ENCODE measurements around the gene PARD3.
"Not testable (repeated sequence)": the region's sequence is repeated elsewhere in the genome, so short reads cannot be mapped to it uniquely, and the experiment has no call there.

The PARD3 gene

DNA sequence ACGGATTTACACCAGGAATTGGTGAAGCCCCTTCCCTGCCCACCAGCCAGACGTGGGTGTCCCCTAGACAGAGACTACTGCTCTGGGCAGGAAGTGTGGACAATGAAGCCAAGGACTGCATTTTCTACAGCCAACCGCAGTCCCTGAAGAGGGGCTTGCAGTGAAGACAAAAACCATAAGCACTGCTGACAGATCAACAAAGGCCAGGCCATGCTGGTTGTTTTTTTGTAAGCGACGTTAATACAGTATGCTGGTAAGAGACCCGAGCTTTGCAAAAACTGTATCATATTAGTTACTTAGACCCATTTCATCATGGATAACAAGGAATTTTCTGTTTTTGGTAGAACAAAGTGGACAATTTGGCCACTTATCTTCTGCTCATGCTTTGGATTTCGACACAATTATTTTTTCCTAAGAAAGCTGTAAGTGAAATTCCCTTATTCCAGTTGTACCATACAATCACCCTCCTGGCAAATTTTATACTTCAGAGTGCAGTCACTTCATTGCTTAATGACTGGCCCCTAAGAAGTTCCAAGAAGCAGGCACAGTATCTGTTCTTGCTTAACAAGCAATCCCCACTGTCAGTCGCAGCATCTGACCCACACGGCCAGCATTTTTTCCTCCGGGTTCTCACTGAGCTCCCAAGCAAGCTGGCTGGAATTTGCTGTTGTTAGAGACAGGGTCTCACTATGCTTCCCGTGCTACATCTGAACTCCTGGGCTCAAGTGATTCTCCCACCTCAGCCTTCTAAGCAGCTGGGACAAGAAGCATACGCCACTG is 163.5 kb downstream of the PARD3 start:
- Histone ChIP-seq H3K27me3 (ENCODE audit: insufficient read depth, low read length) (no peaks in the 10 kb centered on the region), H3K4me1 (ENCODE audit: control insufficient read depth, insufficient read depth, low read length, unreplicated experiment) (no peaks in the 10 kb centered on the region), H3K4me3 (ENCODE audit: low read depth, low read length) (no peak overlapping the region), H2AFZ (ENCODE audit: low read length, unreplicated experiment) (no peak overlapping the region), H3K27ac (ENCODE audit: low read depth, low read length) (no peak overlapping the region), H3K36me3 (ENCODE audit: insufficient read depth, low read length) (no peaks in the 10 kb centered on the region), H3K79me2 (ENCODE audit: control insufficient read depth, insufficient read depth, low read length, unreplicated experiment) (peaks cover 9% of the 10 kb centered on the region)

GRCh38 chr10:34650156-34650555 is 164.9 kb downstream of the PARD3 start:
- H3K4me1 ChIP-seq (ENCODE audit: control insufficient read depth, insufficient read depth, low read length, unreplicated experiment), result no peaks in the 10 kb centered on the region
- H3K27ac ChIP-seq (ENCODE audit: low read depth, low read length), result no peak overlapping the region
- H3K36me3 ChIP-seq (ENCODE audit: insufficient read depth, low read length), result no peaks in the 10 kb centered on the region
- H2AFZ ChIP-seq (ENCODE audit: low read length, unreplicated experiment), result no peak overlapping the region
- H3K79me2 ChIP-seq (ENCODE audit: control insufficient read depth, insufficient read depth, low read length, unreplicated experiment), result peaks cover 9% of the 10 kb centered on the region
- no peak overlapping the region for H3K4me3 ChIP-seq (ENCODE audit: low read depth, low read length)
- H3K27me3 ChIP-seq (ENCODE audit: insufficient read depth, low read length), result no peaks in the 10 kb centered on the region

DNA sequence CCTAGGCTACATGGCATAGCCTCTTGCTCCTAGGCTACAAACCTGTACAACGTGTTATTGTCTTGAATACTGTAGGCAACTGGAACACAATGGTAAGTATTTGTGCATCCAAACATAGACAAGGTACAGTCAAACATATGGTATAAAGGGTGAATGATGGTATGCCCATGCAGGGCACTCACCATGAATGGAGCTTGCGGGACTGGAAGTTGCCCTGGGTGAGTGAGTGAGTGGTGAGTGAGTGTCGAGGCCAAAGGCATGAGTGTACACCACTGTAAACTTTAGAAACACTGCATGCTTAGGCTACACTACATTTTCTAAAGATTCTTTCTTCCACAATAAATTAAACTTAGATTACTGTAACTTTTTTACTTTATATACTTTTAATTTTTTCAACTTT is 165.7 kb downstream of the PARD3 start:
- Histone ChIP-seq H2AFZ (ENCODE audit: low read length, unreplicated experiment) (no peak overlapping the region), H3K4me3 (ENCODE audit: low read depth, low read length) (no peak overlapping the region), H3K36me3 (ENCODE audit: insufficient read depth, low read length) (no peaks in the 10 kb centered on the region), H3K27ac (ENCODE audit: low read depth, low read length) (no peak overlapping the region), H3K4me1 (ENCODE audit: control insufficient read depth, insufficient read depth, low read length, unreplicated experiment) (no peaks in the 10 kb centered on the region), H3K27me3 (ENCODE audit: insufficient read depth, low read length) (no peaks in the 10 kb centered on the region), H3K79me2 (ENCODE audit: control insufficient read depth, insufficient read depth, low read length, unreplicated experiment) (peaks cover 9% of the 10 kb centered on the region)

- Histone ChIP-seq H2AFZ (ENCODE audit: low read length, unreplicated experiment) (no peak overlapping the region), H3K79me2 (ENCODE audit: control insufficient read depth, insufficient read depth, low read length, unreplicated experiment) (peaks cover 9% of the 10 kb centered on the region), H3K4me1 (ENCODE audit: control insufficient read depth, insufficient read depth, low read length, unreplicated experiment) (no peaks in the 10 kb centered on the region), H3K36me3 (ENCODE audit: insufficient read depth, low read length) (no peaks in the 10 kb centered on the region), H3K4me3 (ENCODE audit: low read depth, low read length) (no peak overlapping the region), H3K27ac (ENCODE audit: low read depth, low read length) (no peak overlapping the region), H3K27me3 (ENCODE audit: insufficient read depth, low read length) (no peaks in the 10 kb centered on the region)
These were observed 166.2 kb downstream of the PARD3 start for GRCh38 chr10:34648919-34649318.

DNA sequence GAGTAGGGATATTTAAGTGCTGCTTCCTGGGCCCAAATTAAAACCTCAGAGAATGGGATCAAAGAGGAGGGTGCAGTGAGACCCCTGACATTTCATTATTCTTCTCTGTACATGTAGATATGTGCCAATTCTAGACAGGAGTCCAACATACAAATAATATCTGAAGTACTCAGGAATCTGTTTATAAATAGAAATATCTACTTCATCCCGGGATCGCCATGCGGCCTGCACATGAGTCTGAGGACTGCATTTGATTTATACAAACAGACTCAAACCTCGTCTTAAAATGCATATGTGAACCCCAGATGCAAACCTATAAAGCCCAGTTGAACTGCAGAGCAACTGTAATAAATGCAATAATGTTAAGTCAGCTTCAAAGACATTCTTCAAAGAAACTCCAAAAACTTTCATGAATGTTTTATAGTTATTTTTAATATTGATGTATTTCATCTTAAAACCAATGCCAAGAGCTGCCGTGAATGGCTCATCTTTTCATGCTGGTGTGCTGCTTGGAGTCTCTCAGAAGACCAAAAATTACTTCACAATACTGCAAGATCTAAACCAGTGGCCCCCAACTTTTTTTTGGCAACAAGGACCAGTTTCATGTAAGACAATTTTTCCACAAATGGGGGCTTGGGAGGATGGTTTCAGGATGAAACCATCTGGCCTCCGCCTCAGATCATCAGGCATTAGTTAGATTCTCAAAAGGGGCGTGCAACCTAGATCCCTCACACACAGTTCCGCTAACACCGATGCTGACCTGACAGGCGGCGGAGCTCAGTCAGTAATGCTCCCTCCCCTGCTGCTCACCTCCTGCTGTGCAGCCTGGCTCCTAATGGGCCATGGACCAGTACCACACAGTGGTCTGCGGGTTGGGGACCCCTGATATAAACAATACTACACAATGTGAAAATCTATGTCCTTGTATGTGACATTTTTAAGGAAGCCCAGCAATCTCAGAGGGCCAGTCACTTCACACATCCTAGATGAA is 166.9 kb downstream of the PARD3 start:
- Histone ChIP-seq H3K79me2 (ENCODE audit: control insufficient read depth, insufficient read depth, low read length, unreplicated experiment) (peaks cover 13% of the 10 kb centered on the region), H3K27me3 (ENCODE audit: insufficient read depth, low read length) (no peaks in the 10 kb centered on the region), H2AFZ (ENCODE audit: low read length, unreplicated experiment) (no peak overlapping the region), H3K4me1 (ENCODE audit: control insufficient read depth, insufficient read depth, low read length, unreplicated experiment) (no peaks in the 10 kb centered on the region), H3K36me3 (ENCODE audit: insufficient read depth, low read length) (no peaks in the 10 kb centered on the region), H3K4me3 (ENCODE audit: low read depth, low read length) (no peak overlapping the region), H3K27ac (ENCODE audit: low read depth, low read length) (no peak overlapping the region)

- Histone ChIP-seq H3K27ac (ENCODE audit: low read depth, low read length) (no peak overlapping the region), H3K79me2 (ENCODE audit: control insufficient read depth, insufficient read depth, low read length, unreplicated experiment) (peaks cover 10% of the 10 kb centered on the region), H3K27me3 (ENCODE audit: insufficient read depth, low read length) (no peaks in the 10 kb centered on the region), H2AFZ (ENCODE audit: low read length, unreplicated experiment) (no peak overlapping the region), H3K4me1 (ENCODE audit: control insufficient read depth, insufficient read depth, low read length, unreplicated experiment) (no peaks in the 10 kb centered on the region), H3K36me3 (ENCODE audit: insufficient read depth, low read length) (no peaks in the 10 kb centered on the region), H3K4me3 (ENCODE audit: low read depth, low read length) (no peak overlapping the region)
These were observed 167.9 kb downstream of the PARD3 start for GRCh38 chr10:34647160-34647559.

DNA sequence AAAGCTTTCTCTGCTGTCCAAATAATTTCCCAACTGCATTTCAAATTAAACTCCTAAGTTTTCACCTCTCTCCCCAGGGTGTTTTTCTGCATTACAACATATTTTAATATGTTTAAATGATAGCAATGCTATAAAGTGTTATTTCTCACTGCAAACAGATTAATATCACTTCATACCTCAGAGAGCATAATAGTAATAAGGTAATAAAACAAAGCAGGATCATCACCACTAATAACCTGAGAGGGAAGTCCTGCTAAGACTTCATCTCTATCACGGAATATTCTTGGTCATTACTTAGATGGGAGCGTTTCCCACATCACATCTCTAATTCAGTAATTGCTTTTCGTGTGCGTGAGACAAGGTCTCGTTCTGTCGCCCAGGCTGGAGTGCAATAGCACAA is 168.8 kb downstream of the PARD3 start:
- H2AFZ ChIP-seq (ENCODE audit: low read length, unreplicated experiment), result no peak overlapping the region

DNA sequence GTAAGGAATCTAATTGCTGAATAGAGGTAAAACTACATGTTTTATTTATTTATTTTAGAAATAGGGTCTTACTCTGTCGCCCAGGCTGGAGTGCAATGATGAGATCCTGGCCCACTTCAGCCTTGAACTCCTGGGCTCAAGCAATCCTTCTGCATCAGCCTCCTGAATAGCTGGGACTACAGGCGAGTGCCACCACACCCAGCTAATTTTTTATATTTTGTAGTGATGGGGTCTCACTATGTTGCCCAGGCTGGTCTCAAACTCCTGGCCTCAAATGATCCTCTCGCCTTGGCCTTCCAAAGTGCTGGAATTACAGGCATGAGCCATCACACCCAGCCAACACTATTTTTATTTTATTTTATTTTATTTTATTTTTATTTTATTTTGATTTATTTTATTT is 170.3 kb downstream of the PARD3 start:
- H3K79me2 ChIP-seq (ENCODE audit: control insufficient read depth, insufficient read depth, low read length, unreplicated experiment); H3K27me3 ChIP-seq (ENCODE audit: insufficient read depth, low read length); H3K36me3 ChIP-seq (ENCODE audit: insufficient read depth, low read length); H3K27ac ChIP-seq (ENCODE audit: low read depth, low read length); H3K4me1 ChIP-seq (ENCODE audit: control insufficient read depth, insufficient read depth, low read length, unreplicated experiment); H2AFZ ChIP-seq (ENCODE audit: low read length, unreplicated experiment); H3K4me3 ChIP-seq (ENCODE audit: low read depth, low read length): not testable (repeated sequence)

More for the DNA sequence above, 168.8 kb downstream of the PARD3 start:
- no peaks in the 10 kb centered on the region for H3K4me1 ChIP-seq (ENCODE audit: control insufficient read depth, insufficient read depth, low read length, unreplicated experiment)
- no peaks in the 10 kb centered on the region for H3K27me3 ChIP-seq (ENCODE audit: insufficient read depth, low read length)
- H3K79me2 ChIP-seq (ENCODE audit: control insufficient read depth, insufficient read depth, low read length, unreplicated experiment), result peaks cover 7% of the 10 kb centered on the region
- no peaks in the 10 kb centered on the region for H3K36me3 ChIP-seq (ENCODE audit: insufficient read depth, low read length)
- no peak overlapping the region for H3K27ac ChIP-seq (ENCODE audit: low read depth, low read length)
- H3K4me3 ChIP-seq (ENCODE audit: low read depth, low read length), result no peak overlapping the region

- H3K27ac ChIP-seq (ENCODE audit: low read depth, low read length), result no peak overlapping the region
- H2AFZ ChIP-seq (ENCODE audit: low read length, unreplicated experiment), result no peak overlapping the region
These were observed 170.9 kb downstream of the PARD3 start for GRCh38 chr10:34644224-34644623.

DNA sequence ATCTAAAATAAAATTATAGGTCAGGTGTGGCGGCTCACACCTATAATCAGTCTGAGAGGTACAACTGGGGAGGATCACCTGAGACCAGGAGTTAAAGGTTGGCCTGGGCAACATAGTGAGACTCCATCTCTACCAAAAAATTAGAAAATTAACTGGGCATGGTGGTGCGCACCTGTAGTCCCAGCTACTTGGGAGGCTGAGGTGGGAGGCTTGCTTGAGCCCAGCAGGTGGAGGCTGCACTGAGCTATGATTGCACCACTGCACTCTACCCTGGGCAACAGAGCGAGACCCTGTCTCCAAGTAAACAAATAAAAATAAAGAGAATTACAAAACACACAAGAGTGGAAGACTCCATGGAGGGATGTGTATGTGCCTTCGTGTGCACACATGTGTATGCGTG is 171.5 kb downstream of the PARD3 start:
- Histone ChIP-seq H3K4me3 (ENCODE audit: low read depth, low read length) (no peak overlapping the region), H2AFZ (ENCODE audit: low read length, unreplicated experiment) (no peak overlapping the region), H3K36me3 (ENCODE audit: insufficient read depth, low read length) (no peaks in the 10 kb centered on the region), H3K27me3 (ENCODE audit: insufficient read depth, low read length) (no peaks in the 10 kb centered on the region), H3K79me2 (ENCODE audit: control insufficient read depth, insufficient read depth, low read length, unreplicated experiment) (peaks cover 4% of the 10 kb centered on the region), H3K4me1 (ENCODE audit: control insufficient read depth, insufficient read depth, low read length, unreplicated experiment) (no peaks in the 10 kb centered on the region), H3K27ac (ENCODE audit: low read depth, low read length) (no peak overlapping the region)

More at GRCh38 chr10:34644224-34644623, 170.9 kb downstream of the PARD3 start:
- no peak overlapping the region for H3K4me3 ChIP-seq (ENCODE audit: low read depth, low read length)
- H3K79me2 ChIP-seq (ENCODE audit: control insufficient read depth, insufficient read depth, low read length, unreplicated experiment), result peaks cover 4% of the 10 kb centered on the region
- no peaks in the 10 kb centered on the region for H3K36me3 ChIP-seq (ENCODE audit: insufficient read depth, low read length)
- H3K4me1 ChIP-seq (ENCODE audit: control insufficient read depth, insufficient read depth, low read length, unreplicated experiment), result no peaks in the 10 kb centered on the region
- no peaks in the 10 kb centered on the region for H3K27me3 ChIP-seq (ENCODE audit: insufficient read depth, low read length)
